CD4-positive, alpha-beta T cell treated with Interleukin-6 for 4 hours (primary cell): ENCODE measurements around the gene IDH2.
"Not testable (repeated sequence)": the region's sequence is repeated elsewhere in the genome, so short reads cannot be mapped to it uniquely, and the experiment has no call there.

Experiments used
- DNase-seq: peaks from one replicate; pipeline ENCODE4 v3.0.0-alpha.2; 2020; ENCODE audit warnings: mixed read lengths

The IDH2 gene

DNA sequence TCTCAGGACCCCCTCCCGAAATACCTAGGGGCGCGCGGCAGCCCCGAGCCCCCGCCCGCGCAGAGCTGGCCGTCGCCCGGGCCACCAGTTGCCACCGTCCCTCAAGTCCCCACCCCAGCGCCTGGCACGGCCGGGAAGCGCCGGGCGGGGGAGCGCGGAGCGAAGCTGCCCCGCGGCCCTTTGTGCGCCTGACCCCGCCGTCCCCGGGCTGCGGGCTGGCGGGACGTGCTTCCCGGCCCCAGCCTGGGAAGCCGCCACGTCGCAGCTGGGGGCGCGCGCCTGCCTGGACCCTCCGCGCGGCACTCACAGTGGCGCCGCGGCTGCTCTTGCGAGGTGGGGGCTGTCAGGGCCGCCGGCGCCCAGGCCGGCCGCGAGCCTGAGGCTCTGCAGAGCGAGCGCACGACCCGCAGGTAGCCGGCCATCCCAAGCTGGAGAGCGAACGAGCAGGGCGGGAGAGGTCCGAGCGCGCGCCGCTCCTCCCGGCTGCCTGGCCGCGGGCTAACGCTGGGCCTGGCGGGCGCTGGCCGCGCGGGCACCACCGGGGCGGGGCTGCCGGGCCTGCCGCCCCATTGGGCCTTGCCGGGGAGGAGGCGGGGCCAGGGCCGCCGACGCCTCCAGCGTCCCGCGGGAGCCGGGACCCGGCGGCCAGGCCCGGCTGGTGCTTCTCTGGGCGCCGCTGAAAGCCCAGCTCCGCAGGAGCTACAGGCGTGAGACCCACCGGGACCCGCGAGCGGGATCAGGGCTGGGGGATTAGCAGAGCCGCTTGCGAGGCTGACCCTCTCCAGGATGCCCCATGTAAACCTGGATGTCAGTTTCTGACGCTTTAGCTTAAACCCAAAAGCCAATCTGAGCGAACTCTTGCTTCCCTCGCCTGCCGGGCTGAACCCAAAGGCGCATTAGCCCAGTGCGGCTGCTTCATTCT, at the start of gene IDH2:
Gene IDH2, minus strand, starts transcription at position 500 of the 922 bp plus-strand sequence. Its CDS starts 78 bp downstream, at position 422.
- DNase-seq = peak; percentile 79

DNA sequence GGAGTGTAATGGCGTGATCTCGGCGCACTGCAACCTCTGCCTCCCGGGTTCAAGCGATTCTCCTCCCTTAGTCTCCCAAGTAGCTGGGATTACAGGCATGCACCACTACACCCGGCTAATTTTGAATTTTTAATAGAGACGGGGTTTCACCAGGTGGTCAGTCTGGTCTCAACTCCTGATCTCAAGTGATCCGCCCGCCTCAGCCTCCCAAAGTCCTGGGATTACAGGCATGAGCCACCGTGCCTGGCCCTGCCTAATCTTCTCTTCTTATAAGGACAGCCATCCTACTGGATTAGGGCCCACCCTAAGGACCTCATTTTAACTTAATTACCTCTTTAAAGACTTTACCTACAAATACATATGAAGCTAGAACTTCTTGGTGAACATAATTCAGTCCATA, 48.3 kb upstream of the IDH2 start:
- not testable (repeated sequence) for DNase-seq

DNA sequence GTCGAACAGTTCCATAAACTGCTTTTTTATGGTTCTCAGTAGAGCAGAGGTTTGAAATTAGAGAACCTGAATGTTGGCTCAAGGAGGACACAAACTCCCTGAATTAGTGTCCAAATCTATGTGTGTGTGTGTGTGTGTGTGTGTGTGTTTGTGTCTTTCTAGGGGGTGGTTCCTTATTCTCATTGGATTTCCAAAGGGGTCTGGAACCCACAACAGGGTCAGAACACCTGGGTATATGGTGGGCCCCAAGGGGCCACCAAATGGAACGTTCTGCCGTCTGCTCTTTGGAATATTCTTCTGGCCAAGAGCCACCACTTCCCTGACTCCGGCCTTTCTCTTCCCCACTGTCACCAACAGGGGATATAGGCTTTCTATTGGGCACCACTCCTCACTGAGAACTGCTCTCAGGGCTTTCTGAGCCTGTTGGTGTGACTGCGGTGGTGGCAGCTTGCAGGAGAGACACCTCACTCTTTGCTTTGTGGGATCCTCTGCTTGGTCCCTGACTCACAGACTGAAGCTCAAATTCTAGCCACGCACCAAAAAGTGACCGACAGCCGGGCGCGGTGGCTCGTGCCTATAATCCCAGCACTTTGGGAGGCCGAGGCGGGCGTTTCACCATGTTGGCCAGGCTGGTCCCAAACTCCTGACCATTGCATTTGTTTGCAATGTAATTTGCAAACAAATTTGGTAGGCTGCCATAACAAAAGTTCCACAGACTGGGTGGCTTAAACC, 47.5 kb upstream of the IDH2 start:
- DNase-seq = no peak

DNA sequence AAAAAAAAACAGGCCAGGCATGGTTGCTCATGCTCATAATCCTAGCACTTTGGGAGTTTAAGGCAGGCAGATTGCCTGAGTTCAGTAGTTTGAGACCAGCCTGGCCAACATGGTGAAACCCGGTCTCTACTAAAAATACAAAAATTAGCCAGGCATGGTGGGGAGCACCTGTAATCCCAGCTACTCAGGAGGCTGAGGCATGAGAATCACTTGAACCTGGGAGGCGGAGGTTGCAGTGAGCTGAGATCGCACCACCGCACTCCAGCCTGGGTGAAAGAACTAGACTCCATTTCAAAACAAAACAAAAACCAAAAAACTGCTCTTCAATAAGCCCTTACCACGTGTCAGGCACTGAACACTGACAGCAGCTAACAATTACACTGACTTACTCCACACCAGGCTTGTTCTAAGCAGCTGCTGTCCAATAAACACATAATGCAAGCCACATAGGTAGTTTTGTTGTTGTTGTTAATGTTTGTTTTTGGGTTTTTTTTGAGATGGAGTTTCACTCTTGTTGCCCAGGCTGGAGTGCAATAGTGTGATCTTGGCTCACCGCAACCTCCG, 44.0 kb upstream of the IDH2 start:
- not testable (repeated sequence) for DNase-seq

DNA sequence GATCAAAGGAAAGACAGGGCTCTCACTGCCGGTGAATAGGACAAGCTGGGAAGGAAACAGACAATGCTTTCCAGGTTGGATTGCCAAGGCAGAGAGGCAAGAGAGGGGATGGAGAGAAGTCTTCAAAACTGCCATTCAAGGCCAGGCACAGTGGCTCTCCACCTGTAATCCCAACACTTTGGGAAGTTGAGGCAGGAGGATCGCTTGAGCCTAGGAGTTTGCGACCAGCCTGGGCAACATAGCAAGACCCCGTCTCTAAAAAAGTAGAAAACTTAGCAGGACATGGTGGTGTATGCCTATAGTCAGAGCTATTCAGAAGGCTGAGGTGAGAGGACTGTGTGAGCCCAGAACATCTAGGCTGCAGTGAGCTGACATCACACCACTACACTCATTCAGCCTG, 43.5 kb upstream of the IDH2 start:
- no peak for DNase-seq

DNA sequence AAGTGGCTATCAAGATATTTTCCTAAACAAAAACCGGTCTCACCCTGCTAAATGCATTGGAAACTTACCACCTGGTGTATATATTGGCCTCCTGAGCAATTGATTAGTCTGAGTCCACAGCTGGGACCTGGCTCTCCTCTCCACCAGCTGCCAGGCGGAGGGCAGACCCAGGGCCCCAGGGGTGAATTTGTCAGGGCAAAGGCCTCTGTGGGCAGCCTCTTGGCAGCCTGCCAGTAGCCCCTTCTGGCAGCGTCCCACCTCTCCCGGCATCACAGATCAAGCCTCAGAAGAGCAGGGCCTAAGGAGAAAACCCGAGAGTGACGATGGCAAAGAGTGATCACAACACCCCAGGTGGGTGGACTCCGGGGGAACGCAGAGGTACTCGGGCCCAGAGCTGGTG, 43.0 kb upstream of the IDH2 start:
- DNase-seq = no peak

DNA sequence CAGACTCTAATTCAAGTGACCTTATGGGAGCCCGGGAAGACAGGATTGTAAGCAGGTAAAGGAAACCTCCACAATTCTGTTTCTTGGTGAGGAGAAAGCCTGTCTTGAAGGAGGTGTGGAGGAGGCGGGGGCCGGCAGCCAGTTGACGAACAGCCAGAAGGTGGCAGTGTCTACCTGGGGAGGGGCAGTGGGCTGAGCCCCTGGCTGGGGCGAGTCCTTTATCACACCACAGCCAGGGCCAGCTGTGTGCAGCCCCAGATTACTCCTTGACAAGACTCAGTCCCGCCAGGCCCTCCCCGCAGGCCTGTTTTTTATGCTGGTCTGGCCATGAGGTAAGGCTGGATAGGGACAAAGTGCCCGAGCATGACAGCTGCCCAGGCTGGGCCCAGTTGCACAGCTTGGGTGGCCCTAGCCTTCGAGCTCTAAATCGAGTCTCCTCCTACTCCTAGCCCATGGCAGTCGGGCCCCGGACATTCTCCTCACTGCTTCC, 40.9 kb upstream of the IDH2 start:
- peak; percentile 73 for DNase-seq

DNA sequence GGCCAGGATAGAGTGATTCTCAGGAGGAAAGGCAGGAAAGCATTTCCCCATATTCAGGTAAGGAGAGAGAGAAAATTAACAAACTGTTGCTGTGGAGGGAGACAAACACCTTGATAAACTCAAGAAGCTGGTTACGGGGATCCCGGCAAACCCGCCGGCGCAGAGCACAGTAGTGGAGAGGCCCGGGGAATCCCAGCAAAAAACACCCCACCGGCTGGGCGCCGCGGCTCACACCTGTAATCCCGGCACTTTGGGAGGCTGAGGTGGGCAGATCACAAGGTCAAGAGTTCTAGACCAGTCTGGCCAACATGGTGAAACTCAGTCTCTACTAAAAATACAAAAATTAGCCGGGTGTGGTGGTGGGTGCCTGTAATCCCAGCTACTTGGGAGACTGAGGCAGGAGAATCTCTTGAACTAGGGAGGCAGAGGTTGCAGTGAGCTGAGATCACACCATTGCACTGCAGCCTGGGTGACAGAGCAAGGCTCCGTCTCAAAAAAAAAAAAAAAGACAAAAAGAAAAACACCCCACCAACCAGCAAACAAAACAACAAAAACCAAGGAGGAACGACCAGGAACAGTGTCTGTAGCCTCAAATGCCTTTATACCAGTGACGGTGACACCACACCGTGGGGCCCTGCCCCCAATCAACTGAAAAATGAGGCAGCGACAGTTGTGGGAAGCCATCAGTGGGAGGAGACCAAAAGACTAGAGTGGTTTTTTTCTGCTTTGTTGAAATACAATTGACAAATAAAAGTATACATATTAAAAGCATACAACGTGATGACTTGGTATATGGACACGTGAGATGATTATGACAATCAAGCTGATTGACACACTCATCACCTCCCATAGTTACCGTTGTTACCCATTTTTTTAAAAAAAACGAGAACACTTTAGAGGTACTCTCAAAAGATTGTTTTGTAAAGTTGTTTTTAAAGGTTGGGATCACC, 40.2 kb upstream of the IDH2 start:
- peak; percentile 58 for DNase-seq

DNA sequence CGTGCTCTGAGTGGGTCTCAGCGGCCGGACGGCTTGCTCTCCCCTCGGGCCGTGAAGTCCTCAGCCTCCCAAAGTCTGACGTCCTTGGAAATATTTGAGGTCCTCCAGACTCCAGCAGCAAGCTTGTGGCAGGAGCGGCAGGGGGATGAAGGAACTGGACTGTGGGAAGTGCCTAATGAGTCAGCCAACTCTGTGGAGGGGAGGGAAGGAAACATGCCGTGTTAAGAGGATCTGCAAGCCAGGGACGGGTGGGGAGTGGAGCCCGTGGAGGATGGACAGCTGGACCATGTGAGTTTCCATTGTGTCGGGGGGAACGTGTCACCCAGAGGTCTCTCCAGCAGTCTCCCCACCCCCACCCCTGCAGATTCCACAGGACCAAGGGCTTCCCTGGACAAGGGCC, 39.4 kb upstream of the IDH2 start:
- no peak for DNase-seq

DNA sequence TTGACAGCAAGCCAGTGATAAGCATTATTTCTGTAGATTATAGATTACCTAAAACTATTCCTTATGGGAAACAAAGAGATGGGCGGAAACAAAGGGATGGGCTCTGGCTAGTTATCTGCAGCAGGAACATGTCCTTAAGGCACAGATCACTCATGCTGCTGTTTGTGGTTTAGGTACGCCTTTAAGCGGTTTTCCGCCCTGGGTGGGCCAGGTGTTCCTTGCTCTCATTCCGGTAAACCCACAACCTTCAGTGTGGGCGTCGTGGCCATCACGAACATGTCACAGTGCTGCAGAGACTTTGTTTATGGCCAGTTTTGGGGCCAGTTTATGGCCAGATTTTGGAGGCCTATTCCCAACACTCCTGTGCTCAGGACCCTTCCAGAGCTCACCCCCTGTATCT, 37.3 kb upstream of the IDH2 start:
- not testable (repeated sequence) for DNase-seq

DNA sequence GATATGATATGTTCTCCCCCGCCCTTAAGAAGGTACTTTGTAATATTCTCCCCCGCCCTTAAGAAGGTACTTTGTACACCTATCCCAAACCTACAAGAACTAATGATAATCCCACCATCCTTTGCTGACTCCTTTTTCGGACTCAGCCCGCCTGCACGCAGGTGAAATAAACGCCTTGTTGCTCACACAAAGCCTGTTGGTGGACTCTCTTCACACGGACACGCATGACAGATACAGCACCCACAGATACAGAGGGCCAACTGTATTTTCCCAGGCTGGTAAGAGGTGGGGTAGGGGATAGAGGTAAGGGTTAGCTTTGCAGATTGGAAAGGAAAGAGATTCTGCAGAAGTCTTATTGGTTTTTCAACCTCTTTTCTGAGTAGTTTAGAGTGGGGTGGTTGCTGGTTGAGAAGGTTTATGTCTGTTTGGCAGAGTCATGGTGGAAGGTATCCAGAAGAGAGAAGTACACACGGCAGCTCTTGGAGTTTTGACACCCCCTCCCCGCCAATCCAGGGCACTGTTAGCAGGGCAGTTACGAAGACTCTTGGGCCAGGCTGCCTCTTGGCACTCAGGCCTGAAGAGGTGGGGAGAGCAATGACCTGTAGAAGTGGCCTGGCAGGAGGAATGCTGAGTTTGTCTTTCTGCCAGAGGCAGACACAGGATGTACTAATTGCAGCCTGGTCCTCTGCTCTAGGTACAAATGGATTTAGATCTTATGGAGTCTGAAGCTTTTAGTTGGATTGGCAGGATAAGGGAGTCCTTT, 36.0 kb upstream of the IDH2 start:
- DNase-seq = no peak

DNA sequence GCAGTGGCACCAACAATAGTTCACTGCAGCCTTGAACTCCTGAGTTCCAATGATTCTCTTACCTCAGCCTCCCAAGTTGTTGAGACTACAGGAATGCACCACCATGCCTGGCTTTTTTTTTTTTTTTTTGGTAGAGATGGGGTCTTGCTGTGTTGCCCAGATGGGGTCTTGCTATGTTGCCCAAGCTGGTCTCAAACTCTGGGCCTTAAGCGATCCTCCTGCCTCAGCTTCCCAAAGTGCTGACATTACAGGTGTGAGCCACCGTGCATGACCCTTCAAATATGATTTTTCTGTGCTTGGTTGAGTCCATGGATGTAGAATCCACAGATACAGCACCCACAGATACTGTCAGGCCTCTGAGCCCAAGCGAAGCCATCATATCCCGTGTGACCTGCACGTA, 30.2 kb upstream of the IDH2 start:
- no peak for DNase-seq

DNA sequence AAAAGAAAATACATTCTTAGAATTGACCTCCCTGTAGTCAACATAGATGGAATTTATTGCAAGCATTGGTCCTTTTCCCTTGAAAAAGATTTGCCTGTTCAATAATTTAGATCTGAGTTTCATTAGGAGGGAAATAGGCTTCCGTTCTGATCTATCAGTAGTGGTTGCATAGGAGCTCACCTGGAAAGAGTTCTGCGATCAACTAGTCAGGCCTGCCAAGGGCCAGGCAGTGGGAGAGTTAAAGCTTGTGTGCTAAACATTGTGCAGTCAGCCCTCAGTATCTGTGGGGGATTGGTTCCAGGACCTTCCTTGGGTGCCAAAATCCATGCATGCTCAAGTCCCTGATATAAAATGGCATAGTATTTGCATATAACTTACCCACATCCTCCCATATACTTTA, 29.6 kb upstream of the IDH2 start:
- no peak for DNase-seq

DNA sequence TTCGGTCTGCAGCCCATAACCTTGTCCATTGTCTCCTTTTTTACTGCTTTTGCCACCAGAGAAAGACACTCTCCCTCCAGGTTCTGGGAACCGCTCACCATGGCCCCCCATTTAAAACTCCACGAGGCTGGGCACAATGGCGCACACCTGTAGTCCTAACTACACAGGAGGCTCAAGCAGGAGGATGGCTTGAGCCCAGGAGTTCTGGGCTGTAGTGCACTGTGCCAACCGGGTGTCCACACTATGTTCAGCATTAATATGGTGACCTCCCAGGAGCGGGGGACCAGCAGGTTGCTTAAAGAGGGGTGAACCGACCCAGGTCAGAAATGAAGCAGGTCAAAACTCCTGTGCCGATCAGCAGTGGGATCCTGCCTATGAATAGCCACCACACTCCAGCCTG, 28.0 kb upstream of the IDH2 start:
- no peak for DNase-seq

DNA sequence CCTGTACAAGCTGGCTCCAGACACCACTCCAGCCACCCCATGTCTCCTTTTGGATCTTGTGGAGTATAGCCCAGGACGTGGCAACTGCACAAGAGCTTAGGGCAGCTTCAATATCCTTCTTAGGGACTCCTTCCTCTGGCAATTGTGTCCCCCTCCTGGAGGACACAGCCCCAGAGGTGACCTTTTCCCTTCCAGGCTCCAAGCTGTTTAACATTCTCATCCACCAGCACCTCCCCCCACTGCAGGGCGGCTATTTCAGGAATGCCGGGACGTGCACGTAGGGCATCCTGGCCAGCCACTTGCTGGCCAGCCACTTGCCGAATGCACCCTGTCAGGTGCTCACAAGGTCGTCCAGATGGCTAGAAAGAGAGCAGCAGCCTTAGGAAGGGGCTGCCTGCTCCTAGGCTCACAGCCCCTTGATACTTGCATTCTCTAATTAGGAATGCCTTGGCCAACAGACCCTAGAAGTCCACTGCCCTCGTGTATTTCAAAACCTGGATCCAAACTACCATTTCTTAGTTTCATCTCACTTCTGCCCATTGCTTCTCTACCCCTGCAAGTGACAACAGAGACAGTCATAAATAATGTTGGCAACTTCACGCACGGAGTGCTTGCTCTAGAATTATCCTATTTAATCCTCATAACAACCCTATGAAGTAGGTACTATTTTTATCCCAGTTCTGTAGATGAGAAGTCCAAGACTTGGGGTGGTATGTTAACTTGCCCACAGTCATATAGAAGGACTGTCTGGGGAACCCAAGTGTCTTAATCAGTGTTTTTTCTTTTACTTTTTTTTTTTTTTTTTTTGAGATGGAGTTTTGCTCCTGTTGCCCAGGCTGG, 24.5 kb upstream of the IDH2 start:
- no peak for DNase-seq

DNA sequence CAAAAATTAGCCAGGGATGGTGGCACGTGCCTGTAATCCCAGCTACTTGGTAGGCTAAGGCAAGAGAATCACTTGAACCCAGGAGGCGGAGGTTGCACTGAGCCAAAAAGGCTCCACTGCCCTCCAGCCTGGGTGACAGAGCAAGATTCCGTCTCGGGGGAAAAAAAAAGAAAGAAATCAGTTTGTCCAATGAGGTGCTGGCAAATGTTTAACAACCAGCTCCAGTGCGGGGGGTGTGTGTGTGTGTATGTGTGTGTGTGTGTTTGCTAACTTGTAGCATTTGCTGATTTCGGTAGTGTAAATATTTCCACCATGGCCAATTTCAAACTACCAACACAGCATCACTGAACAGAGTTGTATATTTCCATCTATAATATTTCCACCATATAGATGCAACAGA, 23.8 kb upstream of the IDH2 start:
- no peak for DNase-seq

DNA sequence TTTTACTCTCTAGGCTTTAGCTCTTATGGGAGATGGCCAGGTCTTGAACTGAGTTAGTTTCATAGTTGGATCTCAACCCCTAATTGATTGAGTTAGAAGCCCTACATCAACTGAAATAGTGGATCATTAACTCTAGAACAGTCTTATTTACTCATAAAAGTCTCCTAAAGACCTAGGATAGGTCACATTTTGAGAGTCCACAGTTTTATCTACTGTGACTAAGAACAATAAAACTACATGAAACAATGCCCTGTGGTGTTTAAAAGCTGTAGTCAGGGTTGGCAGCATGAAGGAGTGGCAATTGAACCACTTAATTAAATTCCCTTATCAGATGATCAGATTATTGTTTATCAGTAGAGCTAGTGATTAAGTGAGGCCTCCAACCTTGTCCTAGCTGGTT, 22.2 kb upstream of the IDH2 start:
- DNase-seq = no peak

DNA sequence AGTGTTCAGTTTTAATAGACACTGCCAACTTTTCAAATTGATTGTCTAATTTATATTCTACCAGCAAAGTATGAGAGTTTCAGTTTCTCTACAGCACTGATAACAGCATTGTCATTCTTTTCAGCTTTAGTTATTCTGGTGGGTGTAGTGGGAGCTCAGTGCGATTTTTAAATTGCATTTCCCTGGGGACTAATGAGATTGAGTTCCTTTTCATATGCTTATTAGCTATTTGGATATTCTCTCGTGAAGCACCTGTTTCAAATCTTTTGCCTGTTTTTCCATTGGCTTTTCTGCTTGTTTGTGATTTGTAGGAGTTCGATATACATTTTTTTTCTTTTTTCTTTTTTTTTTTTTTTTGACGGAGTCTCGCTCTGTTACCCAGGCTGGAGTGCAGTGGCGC, 18.8 kb upstream of the IDH2 start:
- no peak for DNase-seq

DNA sequence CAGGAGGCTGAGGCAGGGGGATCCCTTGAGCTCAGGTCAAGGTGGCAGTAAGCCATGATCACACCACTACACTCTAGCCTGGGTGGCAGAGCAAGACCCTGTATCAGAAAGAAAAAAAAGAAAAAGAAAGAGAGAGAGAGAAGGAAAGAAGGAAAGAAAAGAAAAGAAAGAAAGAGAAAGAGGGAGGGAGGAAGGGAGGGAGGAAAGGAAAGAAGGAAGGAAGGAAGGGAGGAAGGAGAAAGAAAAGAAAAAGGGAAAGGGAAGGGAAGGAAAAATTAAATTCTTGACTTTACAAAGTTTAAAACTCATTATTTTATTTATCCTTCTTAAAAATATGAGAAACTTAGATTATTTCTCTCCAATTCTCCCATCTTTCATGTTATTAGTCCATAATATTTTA, 17.1 kb upstream of the IDH2 start:
- DNase-seq = no peak

DNA sequence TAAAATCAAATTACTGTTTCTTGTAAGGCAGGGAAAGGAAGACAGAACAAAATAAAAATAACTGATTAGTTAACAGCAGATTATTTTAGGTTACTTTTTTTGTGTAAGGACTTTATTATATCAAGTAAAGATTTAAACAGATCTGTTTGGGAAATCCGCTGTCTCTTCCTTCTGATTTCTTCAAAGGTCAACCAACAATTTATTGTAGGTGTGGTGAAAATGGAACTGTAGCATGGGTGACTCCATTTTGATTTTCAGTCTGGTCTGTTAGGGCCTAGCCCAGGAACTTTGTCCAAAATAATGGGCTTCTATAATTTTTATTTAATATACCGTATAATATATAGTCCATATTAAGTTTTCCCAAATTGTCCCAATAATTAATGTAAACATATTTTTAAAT, 13.5 kb upstream of the IDH2 start:
- no peak for DNase-seq

DNA sequence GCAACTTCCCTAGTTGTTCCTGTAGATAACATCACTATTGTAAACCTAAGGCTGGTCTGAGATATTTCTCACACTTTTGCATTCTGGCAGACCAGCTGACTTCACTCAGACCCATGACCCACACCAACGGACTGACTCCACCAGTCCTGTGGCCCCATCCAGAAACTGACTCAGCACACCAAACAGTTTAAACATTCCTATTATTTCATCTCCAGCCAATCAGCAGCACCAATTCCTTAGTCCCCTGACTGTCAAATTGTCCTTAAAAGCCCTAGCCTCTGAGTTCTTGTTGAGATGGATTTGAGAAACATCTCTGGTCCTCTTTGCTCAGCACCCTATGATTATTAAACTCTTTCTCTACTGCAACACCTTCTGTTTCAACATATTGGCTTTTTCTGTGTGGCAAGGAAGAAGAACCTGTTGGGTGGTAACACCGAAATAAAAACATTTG, 12.2 kb upstream of the IDH2 start:
- DNase-seq = no peak
